ENCODE measurements around the gene CDC14A.

Gene CDC14A

DNA sequence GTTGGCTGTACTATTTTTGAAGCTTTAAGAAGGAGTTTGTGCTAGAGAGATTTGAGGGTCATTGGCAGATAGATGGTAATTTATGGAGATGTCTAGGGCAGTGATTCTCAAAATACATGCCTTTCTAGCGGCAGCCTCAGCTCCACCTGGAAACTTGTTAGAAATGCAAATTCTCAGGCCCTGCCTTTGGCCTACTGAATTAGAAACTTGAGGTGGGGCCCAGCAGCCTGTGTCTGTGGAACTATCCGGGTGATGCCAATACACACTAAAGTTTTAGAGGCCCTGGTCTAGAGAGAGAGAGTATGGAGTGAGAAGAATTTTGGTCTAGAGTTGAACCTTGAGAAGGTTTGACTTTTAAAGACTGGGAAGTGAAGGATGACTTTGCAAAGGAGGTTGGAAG lies 82.5 kb downstream of the CDC14A start:
- TF ChIP-seq SIN3A (IDR thresholded peaks at IDR 0.05; ENCODE audit: borderline replicate concordance, insufficient read depth, low read length) (no peak), TAF1 (IDR thresholded peaks at IDR 0.05; ENCODE audit: borderline replicate concordance, insufficient read depth, low read length) (no peak), FOXP2 (optimal IDR thresholded peaks at IDR 0.05; ENCODE audit: borderline replicate concordance, extremely low read depth, extremely low read length, insufficient read depth) (no peak), POLR2AphosphoS5 (IDR thresholded peaks at IDR 0.05; ENCODE audit: low read depth, low read length) (no peak)
- TF ChIP-seq, protein P1, sequence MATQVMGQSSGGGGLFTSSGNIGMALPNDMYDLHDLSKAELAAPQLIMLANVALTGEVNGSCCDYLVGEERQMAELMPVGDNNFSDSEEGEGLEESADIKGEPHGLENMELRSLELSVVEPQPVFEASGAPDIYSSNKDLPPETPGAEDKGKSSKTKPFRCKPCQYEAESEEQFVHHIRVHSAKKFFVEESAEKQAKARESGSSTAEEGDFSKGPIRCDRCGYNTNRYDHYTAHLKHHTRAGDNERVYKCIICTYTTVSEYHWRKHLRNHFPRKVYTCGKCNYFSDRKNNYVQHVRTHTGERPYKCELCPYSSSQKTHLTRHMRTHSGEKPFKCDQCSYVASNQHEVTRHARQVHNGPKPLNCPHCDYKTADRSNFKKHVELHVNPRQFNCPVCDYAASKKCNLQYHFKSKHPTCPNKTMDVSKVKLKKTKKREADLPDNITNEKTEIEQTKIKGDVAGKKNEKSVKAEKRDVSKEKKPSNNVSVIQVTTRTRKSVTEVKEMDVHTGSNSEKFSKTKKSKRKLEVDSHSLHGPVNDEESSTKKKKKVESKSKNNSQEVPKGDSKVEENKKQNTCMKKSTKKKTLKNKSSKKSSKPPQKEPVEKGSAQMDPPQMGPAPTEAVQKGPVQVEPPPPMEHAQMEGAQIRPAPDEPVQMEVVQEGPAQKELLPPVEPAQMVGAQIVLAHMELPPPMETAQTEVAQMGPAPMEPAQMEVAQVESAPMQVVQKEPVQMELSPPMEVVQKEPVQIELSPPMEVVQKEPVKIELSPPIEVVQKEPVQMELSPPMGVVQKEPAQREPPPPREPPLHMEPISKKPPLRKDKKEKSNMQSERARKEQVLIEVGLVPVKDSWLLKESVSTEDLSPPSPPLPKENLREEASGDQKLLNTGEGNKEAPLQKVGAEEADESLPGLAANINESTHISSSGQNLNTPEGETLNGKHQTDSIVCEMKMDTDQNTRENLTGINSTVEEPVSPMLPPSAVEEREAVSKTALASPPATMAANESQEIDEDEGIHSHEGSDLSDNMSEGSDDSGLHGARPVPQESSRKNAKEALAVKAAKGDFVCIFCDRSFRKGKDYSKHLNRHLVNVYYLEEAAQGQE (IDR thresholded peaks at IDR 0.05; ENCODE audit: insufficient read depth in 1 of 2, low read depth in 2 of 2, low read length in 2 of 2) = no peak

DNA sequence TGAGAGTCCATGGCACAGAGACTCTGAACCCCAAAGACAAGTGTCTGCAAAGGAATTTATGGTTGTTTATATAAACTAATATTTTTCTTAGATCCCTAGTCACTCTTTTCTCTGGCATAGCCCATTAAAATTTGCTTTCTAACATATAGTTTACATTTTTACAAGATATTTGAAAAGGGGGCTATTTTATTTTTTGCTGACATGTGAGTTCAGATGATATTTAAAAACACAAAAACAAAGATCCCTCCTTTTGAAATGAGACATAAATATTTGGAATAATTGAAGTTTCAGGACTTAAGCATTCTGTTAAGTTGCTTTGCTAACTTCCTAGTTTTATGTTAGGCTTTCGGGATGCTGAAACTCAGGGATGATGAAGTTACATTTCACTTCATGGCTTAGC lies 86.1 kb downstream of the CDC14A start:
- TF ChIP-seq SIN3A (IDR thresholded peaks at IDR 0.05; ENCODE audit: borderline replicate concordance, insufficient read depth, low read length) (no peak), FOXP2 (optimal IDR thresholded peaks at IDR 0.05; ENCODE audit: borderline replicate concordance, extremely low read depth, extremely low read length, insufficient read depth) (no peak), POLR2AphosphoS5 (IDR thresholded peaks at IDR 0.05; ENCODE audit: low read depth, low read length) (no peak), TAF1 (IDR thresholded peaks at IDR 0.05; ENCODE audit: borderline replicate concordance, insufficient read depth, low read length) (no peak)
- TF ChIP-seq, protein P1 (IDR thresholded peaks at IDR 0.05; ENCODE audit: insufficient read depth in 1 of 2, low read depth in 2 of 2, low read length in 2 of 2) = no peak

DNA sequence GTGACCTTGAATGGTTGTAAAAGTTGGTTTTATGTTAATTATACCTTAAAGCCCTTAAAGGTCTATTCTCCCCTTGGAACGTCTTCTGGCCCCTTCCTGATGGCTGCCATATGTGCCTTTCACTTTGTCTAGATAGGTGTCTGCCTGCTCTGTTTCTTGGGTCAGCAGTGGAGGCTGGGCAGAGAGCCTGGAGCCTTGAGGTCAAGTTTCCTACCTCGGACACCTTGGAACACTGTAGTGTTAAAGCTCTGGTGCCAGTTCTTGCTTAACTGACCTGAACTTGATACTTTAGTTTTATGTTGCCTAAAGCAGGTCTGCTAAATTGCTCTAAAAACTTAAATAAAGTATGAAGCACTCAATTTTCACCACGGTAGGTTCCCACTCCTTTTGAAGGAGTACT lies 86.5 kb downstream of the CDC14A start:
- no peak for TF ChIP-seq TAF1 (IDR thresholded peaks at IDR 0.05; ENCODE audit: borderline replicate concordance, insufficient read depth, low read length)
- TF ChIP-seq POLR2AphosphoS5 (IDR thresholded peaks at IDR 0.05; ENCODE audit: low read depth, low read length) = no peak
- TF ChIP-seq, protein P1 (IDR thresholded peaks at IDR 0.05; ENCODE audit: insufficient read depth in 1 of 2, low read depth in 2 of 2, low read length in 2 of 2) = no peak

DNA sequence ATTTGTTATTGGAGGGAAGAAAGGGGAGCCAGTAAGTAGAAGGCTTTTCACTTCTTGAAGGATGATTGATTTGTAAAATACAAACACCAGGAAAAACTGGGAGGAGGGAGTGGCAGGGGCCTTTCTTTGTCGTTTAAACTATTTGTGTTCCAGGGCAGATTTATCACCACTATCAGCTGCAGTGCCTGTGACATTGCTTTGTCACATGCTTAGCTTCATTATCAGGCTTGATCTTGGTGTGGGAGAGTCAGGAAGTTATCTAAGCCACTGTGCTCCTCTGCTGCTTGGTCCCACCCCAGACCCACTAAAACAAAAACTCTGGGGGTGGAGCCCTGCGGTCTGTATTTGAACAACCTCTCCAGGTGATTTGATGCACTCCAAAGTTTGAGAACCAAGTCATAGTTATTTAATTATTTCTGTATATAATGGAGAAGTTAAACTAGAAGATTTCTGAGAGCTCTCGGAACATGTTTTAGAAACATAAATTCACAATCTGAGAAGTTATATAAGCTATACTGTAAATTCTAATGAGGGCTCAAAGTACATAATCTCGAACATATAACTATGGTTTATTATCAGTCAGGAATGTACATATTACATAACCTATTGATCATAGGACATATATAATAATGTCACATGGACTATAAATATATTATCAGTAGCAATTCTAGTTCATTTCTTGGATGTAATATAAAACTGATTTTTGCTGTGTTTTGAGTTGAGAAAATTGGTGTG lies 87.9 kb downstream of the CDC14A start:
- no peak for TF ChIP-seq TAF1 (IDR thresholded peaks at IDR 0.05; ENCODE audit: borderline replicate concordance, insufficient read depth, low read length)
- no peak for TF ChIP-seq SIN3A (IDR thresholded peaks at IDR 0.05; ENCODE audit: borderline replicate concordance, insufficient read depth, low read length)
- no peak for TF ChIP-seq FOXP2 (optimal IDR thresholded peaks at IDR 0.05; ENCODE audit: borderline replicate concordance, extremely low read depth, extremely low read length, insufficient read depth)
- no peak for TF ChIP-seq POLR2AphosphoS5 (IDR thresholded peaks at IDR 0.05; ENCODE audit: low read depth, low read length)
- TF ChIP-seq, protein P1 (IDR thresholded peaks at IDR 0.05; ENCODE audit: insufficient read depth in 1 of 2, low read depth in 2 of 2, low read length in 2 of 2) = no peak

Data from PFSK-1 (cell line).